OCI-LY3 (cell line): ENCODE results near the gene LGMN.
A peak's percentile ranks its signal among the peaks of the same experiment; 100 is the strongest.

ENCODE experiments used
- CTCF ChIP-seq: fragments of 200-600, 300-600 bp; sonication (generic); IDR thresholded peaks from 2 replicates; pipeline ENCODE4 v1.5.1; 2014; ENCODE audit warnings: antibody characterized with exemption, low read length, low read depth
- EZH2phosphoT487 ChIP-seq: fragments of 200-600 bp; shearing (Covaris generic); IDR thresholded peaks from 2 replicates; pipeline ENCODE4 v1.6.1; 2018; ENCODE audit warnings: antibody characterized with exemption, mixed run types, low read depth

DNA sequence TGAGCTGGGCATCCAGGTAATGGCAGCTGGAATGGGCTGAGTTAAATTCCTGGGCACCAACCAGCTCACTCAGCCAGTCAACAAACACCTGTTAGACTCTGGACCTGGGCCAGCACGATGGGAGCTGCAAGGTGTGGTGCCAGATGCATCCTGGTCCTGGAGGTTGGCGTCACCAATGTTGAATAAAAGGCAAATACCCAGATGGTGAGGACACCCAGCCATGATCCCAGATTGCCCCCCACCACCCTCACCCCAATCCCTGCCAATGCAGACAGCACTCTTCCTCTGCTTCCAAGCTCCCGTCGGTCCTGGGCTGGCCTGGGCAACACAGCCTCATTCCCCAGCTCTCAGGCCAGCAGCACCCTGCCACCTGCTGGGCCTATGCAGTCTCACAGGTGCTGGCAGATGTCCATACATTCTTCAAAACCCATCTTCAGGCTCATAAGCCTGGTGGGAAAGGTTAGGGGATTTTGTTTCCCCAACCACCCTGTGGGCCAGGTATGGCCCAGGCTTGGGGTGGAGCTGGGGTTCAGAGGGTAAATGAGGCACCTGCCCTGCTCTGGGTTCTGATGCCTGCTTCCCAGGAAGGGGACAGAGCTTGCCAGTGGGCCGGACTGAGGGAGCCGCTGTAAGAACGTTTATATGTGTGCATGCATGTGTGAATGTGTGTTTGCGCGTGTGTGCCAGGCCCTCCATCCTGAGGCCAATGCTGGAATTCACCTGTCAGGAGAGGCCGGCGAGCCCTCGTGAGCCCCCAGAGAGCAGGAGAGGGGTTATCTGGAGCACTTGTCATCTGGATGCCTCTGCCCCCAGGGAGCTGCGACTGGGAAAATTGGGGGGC lies 58.0 kb downstream of the LGMN start:
- peak; percentile 58 for TF ChIP-seq CTCF
- no peak for TF ChIP-seq EZH2phosphoT487
